Activated effector memory CD4-positive, alpha-beta T cell treated with Interleukin-2 at 50 U/mL for 16 hours (primary cell): ENCODE data around the gene RAB28.

Experiments used
- DNase-seq: peaks from one replicate; pipeline ENCODE4 v3.0.0-alpha.2; 2020

Gene RAB28

GRCh38 chr4:13484122-13484748 lies at the start of gene RAB28:
Gene RAB28 (minus strand): TSS chr4:13484340.
- DNase-seq, result peak; percentile 92

DNA sequence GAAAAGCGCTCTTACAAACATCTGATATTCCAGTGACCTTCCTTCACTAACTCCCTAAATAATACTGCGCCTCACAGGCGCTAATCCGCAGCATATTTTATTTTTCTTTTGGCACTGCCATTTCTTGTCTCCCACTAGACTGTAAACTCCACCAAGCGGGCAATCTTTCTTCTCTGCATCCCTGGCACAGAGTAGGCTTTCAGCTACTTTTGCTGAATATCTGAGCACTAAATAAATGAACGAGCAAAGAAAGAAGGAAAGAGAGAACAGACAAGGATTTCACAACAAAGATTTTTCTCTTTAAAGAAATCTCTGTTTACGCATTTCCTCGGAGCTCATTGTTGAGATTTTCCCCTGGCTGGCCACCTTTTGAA lies 47.5 kb upstream of the RAB28 start:
- DNase-seq, result no peak

GRCh38 chr4:13530823-13531624 lies 46.9 kb upstream of the RAB28 start:
- DNase-seq, result no peak

DNA sequence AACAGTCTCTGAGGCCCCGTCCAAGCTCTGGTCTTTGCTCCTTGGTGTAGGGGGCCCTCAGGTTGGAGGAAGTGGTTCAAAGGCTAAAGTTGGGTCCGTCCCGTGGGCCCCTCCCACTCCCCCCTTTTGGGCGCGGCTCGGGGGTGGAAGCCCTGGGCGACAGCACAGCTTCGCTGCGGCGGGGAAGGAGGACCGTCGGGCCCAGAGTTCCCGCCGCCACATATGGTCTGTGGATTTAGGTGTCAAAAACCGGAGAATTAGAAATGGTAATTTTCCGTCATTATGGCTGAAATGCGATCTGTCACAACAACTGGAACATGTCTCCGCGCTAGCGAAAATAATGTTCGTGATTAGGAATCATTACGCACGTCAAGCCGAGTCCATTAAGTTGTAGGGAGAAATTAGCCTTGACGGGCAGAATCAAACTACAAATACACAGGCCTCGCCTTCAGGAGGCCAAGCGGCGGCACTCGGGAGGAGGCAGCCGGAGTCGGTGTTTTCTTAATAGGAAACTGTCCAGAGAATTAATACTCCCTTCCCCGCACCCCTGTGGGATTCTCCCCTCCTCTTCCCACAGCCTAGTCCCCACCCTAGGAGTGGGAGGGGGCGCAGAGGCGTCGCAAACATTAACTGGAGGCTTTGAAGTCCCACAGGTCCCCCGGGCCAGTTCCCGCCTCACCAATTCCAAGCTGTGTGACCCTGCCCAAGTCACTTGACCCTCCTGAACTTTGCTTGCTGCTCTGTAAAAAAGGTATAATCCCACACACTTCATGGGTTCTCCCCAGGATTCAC lies 45.2 kb upstream of the RAB28 start:
- no peak for DNase-seq

- DNase-seq, result no peak
These were observed 44.6 kb upstream of the RAB28 start for GRCh38 chr4:13528821-13529127.

- DNase-seq, result no peak
These were observed 44.1 kb upstream of the RAB28 start for GRCh38 chr4:13527981-13528820.

- DNase-seq, result no peak
These were observed 43.2 kb upstream of the RAB28 start for GRCh38 chr4:13527192-13527980.

DNA sequence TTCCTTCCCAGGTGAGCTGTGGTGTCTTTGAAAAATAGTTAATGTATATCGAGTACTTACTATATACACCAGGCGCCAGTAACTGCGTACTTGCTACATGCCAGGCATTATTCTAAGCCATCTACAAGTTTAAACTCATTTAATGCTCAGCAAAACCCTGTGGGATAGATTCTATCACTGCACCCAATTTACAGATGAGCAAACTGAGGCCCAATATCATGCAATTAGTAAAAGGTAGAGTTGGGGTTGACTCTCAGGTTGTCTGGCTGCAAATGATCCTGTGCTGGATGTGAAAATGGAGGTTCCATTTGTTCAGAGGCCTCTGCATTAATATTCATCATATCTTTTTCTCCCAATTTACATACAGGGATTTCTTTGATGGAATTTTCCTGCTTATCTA lies 42.5 kb upstream of the RAB28 start:
- DNase-seq, result no peak

- no peak for DNase-seq
These were observed 41.6 kb upstream of the RAB28 start for GRCh38 chr4:13525606-13526281.

- no peak for DNase-seq
These were observed 40.5 kb upstream of the RAB28 start for GRCh38 chr4:13524504-13525243.

GRCh38 chr4:13523591-13524503 lies 39.7 kb upstream of the RAB28 start:
- no peak for DNase-seq

- DNase-seq, result no peak
These were observed 39.0 kb upstream of the RAB28 start for GRCh38 chr4:13523105-13523477.

GRCh38 chr4:13522282-13523104 lies 38.4 kb upstream of the RAB28 start:
- DNase-seq, result no peak

DNA sequence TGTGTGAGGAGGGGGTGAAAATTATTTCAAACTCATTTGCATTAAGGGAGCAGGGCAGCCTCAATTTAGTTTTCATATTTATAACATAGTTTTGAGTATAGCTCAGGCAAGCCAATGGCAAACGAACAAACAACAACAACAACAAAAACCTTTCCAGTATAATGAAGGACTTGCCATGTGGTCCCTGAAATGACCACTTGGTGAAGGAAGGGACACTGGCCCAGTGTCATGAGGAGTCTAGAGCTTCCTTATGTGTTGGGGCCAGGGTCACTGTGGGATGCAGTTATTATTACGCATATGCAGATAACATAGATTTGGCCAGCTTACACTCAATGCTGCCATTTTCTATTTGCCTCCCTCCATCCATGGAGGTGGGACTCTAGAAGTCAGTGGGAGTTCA lies 36.9 kb upstream of the RAB28 start:
- DNase-seq, result no peak

- DNase-seq, result no peak
These were observed 32.2 kb upstream of the RAB28 start for GRCh38 chr4:13516315-13516860.

DNA sequence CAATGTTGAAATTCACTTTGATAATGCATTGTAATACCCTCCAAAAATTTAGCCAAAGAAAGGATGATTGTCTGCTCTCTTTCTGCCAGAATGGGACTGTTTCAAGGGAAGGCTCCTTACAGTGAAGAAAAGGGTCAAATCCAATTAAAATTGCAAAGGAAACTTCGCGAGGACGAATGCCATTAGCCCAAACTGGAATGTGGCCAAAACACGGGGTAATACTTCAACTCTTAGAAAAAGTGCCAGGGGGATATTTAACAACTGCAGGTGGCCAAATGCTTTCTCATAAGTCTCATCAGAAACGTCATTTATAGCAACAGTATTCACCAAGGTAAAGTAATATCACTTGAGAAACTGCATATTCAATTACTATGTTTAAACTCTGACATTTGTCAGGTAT lies 31.1 kb upstream of the RAB28 start:
- no peak for DNase-seq

- DNase-seq, result no peak
These were observed 30.6 kb upstream of the RAB28 start for GRCh38 chr4:13514722-13515121.

- no peak for DNase-seq
These were observed 27.0 kb upstream of the RAB28 start for GRCh38 chr4:13511101-13511500.

GRCh38 chr4:13509442-13509841 lies 25.3 kb upstream of the RAB28 start:
- no peak for DNase-seq
